Fibroblast of lung (primary cell): ENCODE results near the gene ARL4C. TPM values are rescaled to one million over a fixed set of nuclear protein-coding genes. Genes with fewer than 3 reads are reported as not detected.

ENCODE experiments used
- DNase-seq, 2 donors: peaks; one replicate each; pipeline versions ENCODE4 v3.0.0 to v3.0.0-alpha.2; 2010; ENCODE audit warnings: low read depth in 2 of 2
- H2AFZ ChIP-seq: 2 replicates; pipeline ENCODE4 v1.5.1; 2012; ENCODE audit warnings: low read length, control low read depth, inconsistent platforms
- H3K27ac ChIP-seq: 2 replicates; pipeline ENCODE4 v1.5.1; 2011; ENCODE audit warnings: low read length, control low read depth; ENCODE audit not compliant: insufficient read depth
- H3K27me3 ChIP-seq: 2 replicates; pipeline ENCODE4 v1.5.1; 2011; ENCODE audit warnings: mild to moderate bottlenecking, low read length; ENCODE audit not compliant: control insufficient read depth, insufficient read depth
- H3K36me3 ChIP-seq: 2 replicates; pipeline ENCODE4 v1.5.1; 2011; ENCODE audit warnings: low read length; ENCODE audit not compliant: control insufficient read depth, insufficient read depth
- H3K4me1 ChIP-seq: 2 replicates; pipeline ENCODE4 v1.5.1; 2011; ENCODE audit warnings: low read length; ENCODE audit not compliant: control insufficient read depth, insufficient read depth; ENCODE audit errors: extremely low read depth
- H3K4me2 ChIP-seq: 2 replicates; pipeline ENCODE4 v1.5.1; 2011; ENCODE audit warnings: low read length, control low read depth; ENCODE audit not compliant: insufficient read depth; ENCODE audit errors: extremely low read depth
- H3K4me3 ChIP-seq, 4 experiments: fragments of 200-600 bp in 1 of 4; sonication (generic) in 1 of 4; replicated peaks in 1 of 4; 2 replicates each; pipeline ENCODE4 v1.5.1; 2011 to 2016; ENCODE audit warnings: low read length in 4 of 4, low read depth in 3 of 4, mild to moderate bottlenecking in 3 of 4, control low read depth in 2 of 4, inconsistent platforms in 1 of 4, mixed read lengths in 1 of 4; ENCODE audit not compliant: insufficient read depth in 1 of 4; ENCODE audit errors: control extremely low read depth in 1 of 4
- H3K79me2 ChIP-seq: 2 replicates; pipeline ENCODE4 v1.5.1; 2012; ENCODE audit warnings: mild to moderate bottlenecking, low read length, inconsistent platforms; ENCODE audit not compliant: control insufficient read depth, insufficient read depth
- H3K9ac ChIP-seq: 2 replicates; pipeline ENCODE4 v1.5.1; 2011; ENCODE audit warnings: mild to moderate bottlenecking, low read length, control low read depth; ENCODE audit not compliant: insufficient read depth
- H3K9me3 ChIP-seq: 2 replicates; pipeline ENCODE4 v1.5.1; 2012; ENCODE audit warnings: low read depth, low read length; ENCODE audit not compliant: control insufficient read depth, insufficient read depth
- H4K20me1 ChIP-seq: 2 replicates; pipeline ENCODE4 v1.5.1; 2011; ENCODE audit warnings: low read length; ENCODE audit not compliant: control insufficient read depth, insufficient read depth; ENCODE audit errors: extremely low read depth
- EZH2 ChIP-seq: IDR thresholded peaks from 2 replicates; pipeline ENCODE4 v1.5.1; 2012; ENCODE audit warnings: low read length, control low read depth, mild to moderate bottlenecking; ENCODE audit errors: missing control alignments
- polyA plus RNA-seq, 2 donors: library from polyadenylated mRNA; depleted of rRNA in 1 of 2; stranded (reverse) in 1 of 2; unstranded in 1 of 2; fragments of >200 nt; gene quantifications; 2 replicates each; pipeline ENCODE4 v1.2.1, GENCODE V29; 2011 to 2012; ENCODE audit warnings: missing spikeins in 1 of 2
- total RNA-seq: library from RNA; depleted of rRNA; stranded (reverse); fragments of >200 nt; gene quantifications from 2 replicates; pipeline ENCODE4 v1.2.1, GENCODE V29; 2014
- TF ChIP-seq, protein P1 (sequence below), 2 donors: IDR thresholded peaks in 1 of 2; conservative IDR thresholded peaks in 1 of 2; 1 replicate in 1 of 2; 2 replicates in 1 of 2; pipeline ENCODE4 v1.5.1; 2011 to 2012; ENCODE audit warnings: low read length in 2 of 2, control low read depth in 1 of 2, inconsistent platforms in 1 of 2, low read depth in 1 of 2, mild to moderate bottlenecking in 1 of 2

Gene ARL4C
- total and polyA plus RNA-seq, 2 donors (not counting 1 experiment from before 2014, with no cell fraction given), result 23.2 to 80.9 TPM

DNA sequence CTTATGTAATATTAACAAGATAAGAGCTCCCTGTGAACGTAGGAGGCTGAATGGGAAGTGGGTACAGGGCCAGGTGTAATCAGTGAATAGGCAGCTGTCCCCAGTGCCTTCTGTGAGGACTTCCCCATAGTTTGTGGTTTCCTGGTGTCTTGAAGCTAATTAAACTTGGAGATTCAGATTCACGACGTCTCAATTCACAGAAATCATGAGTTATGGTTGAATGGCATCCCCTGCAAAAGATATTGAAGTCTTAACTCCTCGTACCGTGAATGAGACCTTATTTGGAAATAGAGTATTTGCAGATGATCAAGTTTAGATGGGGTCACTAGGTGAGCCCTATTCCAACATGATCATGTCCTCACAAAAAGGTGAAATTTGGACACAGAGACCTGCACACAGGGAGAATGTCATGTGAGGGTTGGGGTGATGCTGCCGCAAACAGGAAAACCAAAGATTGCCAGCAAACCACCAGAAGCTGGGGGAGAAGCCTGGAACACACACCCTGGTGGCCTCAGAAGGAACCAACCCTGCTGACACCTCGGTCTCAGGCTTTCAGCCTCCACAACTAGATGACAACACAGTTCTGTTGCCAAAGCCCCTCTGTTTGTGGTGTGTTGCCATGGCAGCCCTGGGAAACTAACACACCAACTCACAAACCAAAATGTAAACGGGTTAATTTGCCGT is 13.2 kb downstream of the ARL4C start:
- Histone ChIP-seq H3K4me2 (no peak overlapping the region), H3K4me1 (no peaks in the 10 kb centered on the region), H3K79me2 (no peaks in the 10 kb centered on the region), H3K27ac (no peak overlapping the region), H3K36me3 (no peaks in the 10 kb centered on the region), H3K9me3 (no peaks in the 10 kb centered on the region), H2AFZ (no peak overlapping the region), H3K9ac (no peak overlapping the region), H3K27me3 (no peaks in the 10 kb centered on the region), H4K20me1 (no peaks in the 10 kb centered on the region), H3K4me3 (no peak overlapping the region)
- TF ChIP-seq EZH2, result no peak
- TF ChIP-seq, protein P1, sequence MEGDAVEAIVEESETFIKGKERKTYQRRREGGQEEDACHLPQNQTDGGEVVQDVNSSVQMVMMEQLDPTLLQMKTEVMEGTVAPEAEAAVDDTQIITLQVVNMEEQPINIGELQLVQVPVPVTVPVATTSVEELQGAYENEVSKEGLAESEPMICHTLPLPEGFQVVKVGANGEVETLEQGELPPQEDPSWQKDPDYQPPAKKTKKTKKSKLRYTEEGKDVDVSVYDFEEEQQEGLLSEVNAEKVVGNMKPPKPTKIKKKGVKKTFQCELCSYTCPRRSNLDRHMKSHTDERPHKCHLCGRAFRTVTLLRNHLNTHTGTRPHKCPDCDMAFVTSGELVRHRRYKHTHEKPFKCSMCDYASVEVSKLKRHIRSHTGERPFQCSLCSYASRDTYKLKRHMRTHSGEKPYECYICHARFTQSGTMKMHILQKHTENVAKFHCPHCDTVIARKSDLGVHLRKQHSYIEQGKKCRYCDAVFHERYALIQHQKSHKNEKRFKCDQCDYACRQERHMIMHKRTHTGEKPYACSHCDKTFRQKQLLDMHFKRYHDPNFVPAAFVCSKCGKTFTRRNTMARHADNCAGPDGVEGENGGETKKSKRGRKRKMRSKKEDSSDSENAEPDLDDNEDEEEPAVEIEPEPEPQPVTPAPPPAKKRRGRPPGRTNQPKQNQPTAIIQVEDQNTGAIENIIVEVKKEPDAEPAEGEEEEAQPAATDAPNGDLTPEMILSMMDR (conservative IDR thresholded peaks at IDR 0.05 in 1 of 2, IDR thresholded peaks at IDR 0.05 in 1 of 2; ENCODE audit: low read depth in 1 of 2, low read length in 2 of 2), result no peak
- DNase-seq, result peak in 1 of 2 donors; percentile 9

DNA sequence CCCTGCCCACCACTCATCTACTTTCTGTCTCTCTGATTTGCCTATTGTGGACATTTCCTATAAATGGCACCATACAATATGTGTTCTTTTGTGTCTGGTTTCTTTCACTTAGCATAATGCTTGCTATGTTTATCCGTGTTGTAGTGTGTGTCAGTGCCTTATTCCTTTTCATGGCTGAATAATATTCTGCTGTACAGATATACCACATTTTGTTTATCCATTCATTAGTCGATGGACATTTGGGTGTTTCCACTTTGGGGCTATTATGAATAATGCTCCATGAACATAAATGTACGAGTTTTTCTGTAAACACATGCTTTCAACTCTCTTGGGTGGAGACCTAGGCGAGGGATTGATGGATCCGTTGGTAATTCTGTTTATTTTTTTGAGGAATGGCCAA is 15.6 kb downstream of the ARL4C start:
- H3K79me2 ChIP-seq, result no peaks in the 10 kb centered on the region
- no peak overlapping the region for H3K27ac ChIP-seq
- no peaks in the 10 kb centered on the region for H3K36me3 ChIP-seq
- H3K9ac ChIP-seq, result no peak overlapping the region
- H3K4me1 ChIP-seq, result no peaks in the 10 kb centered on the region
- no peak overlapping the region for H3K4me2 ChIP-seq
- no peaks in the 10 kb centered on the region for H3K27me3 ChIP-seq
- no peaks in the 10 kb centered on the region for H4K20me1 ChIP-seq
- no peak overlapping the region for H2AFZ ChIP-seq
- no peak overlapping the region for H3K4me3 ChIP-seq
- H3K9me3 ChIP-seq, result no peaks in the 10 kb centered on the region
- DNase-seq, result no peak
- TF ChIP-seq EZH2, result no peak
- TF ChIP-seq, protein P1 (conservative IDR thresholded peaks at IDR 0.05 in 1 of 2, IDR thresholded peaks at IDR 0.05 in 1 of 2; ENCODE audit: low read depth in 1 of 2, low read length in 2 of 2), result no peak

DNA sequence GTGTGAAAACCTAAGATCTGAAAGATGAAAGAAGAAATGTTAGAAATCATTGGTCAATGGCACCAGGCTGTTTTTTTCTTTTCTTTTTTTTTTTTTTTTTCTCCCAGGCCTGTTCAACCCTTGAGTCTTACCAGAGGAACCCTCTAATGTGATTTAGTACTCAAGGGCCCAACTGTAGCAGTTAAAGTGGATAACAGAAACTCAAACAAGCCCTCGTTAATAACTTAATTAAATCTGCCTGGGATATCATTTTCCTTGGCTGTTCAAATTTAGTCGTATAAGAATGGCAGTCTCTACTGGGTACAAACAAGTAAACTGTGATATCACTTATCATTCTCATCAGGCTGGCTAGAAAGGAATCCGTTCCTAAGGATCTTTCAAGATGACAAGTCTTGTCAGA is 16.5 kb downstream of the ARL4C start:
- no peak overlapping the region for H3K27ac ChIP-seq
- H3K79me2 ChIP-seq, result no peaks in the 10 kb centered on the region
- H2AFZ ChIP-seq, result no peak overlapping the region
- no peaks in the 10 kb centered on the region for H3K36me3 ChIP-seq
- no peaks in the 10 kb centered on the region for H3K9me3 ChIP-seq
- no peak overlapping the region for H3K4me3 ChIP-seq
- no peaks in the 10 kb centered on the region for H3K27me3 ChIP-seq
- no peak overlapping the region for H3K4me2 ChIP-seq
- H3K4me1 ChIP-seq, result no peaks in the 10 kb centered on the region
- no peaks in the 10 kb centered on the region for H4K20me1 ChIP-seq
- no peak for DNase-seq
- no peak for TF ChIP-seq EZH2
- TF ChIP-seq, protein P1 (conservative IDR thresholded peaks at IDR 0.05 in 1 of 2, IDR thresholded peaks at IDR 0.05 in 1 of 2; ENCODE audit: low read depth in 1 of 2, low read length in 2 of 2), result no peak
- H3K9ac ChIP-seq, result no peak overlapping the region
